ENCODE data around the gene PPT1. TPM values are rescaled to one million over a fixed set of nuclear protein-coding genes. Genes with fewer than 3 reads are reported as not detected.

PPT1 gene
- 10 to 100 TPM in 3 of 4 donors, 1 to 10 TPM in 1; 9.6 to 23.4 (median 11.6) TPM for total RNA-seq

DNA sequence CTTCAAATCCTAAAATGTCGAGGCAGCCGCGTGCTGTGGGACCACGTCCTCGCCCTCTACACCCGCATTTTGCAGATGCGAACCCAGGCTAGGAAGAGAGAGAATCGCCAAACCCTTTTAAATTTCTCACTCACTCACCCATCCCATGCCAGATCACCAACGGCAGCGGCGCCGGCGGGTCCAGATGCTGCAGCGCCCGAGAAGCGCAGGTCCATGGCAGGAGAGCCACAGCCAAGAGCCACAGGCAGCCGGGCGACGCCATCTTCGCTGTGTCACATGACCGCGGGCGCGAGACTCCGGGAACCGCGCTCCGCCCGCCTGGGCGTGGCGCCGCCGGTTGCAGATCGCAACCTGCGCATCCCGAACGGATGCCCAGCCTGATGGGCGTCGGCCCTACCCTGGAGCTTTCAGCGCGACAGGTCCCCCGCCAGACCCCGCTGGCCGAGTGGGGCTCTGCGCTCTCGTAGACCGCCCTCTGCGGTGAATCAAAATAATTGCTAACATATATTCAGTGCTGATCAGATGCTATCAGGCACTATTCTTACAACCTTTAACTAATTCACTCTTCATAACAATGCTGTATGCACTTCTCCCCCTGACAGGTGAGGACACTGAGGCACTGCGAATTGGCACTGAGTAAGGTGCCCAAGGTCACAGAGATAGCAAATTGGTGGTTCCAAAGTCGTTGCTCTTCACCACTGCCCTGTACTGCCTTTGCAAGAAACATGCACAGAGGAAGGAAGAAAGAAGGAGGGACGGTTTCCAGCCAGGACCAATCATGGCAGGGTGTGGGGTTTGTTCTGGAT lies at the start of gene PPT1:
Gene PPT1 (minus strand): TSS at position 276 of the 806 bp plus-strand sequence. CDS start 14 bp downstream, at position 262.
- TF ChIP-seq, protein P1, sequence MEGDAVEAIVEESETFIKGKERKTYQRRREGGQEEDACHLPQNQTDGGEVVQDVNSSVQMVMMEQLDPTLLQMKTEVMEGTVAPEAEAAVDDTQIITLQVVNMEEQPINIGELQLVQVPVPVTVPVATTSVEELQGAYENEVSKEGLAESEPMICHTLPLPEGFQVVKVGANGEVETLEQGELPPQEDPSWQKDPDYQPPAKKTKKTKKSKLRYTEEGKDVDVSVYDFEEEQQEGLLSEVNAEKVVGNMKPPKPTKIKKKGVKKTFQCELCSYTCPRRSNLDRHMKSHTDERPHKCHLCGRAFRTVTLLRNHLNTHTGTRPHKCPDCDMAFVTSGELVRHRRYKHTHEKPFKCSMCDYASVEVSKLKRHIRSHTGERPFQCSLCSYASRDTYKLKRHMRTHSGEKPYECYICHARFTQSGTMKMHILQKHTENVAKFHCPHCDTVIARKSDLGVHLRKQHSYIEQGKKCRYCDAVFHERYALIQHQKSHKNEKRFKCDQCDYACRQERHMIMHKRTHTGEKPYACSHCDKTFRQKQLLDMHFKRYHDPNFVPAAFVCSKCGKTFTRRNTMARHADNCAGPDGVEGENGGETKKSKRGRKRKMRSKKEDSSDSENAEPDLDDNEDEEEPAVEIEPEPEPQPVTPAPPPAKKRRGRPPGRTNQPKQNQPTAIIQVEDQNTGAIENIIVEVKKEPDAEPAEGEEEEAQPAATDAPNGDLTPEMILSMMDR (IDR thresholded peaks at IDR 0.05): peak in 1 of 6 experiments; percentile 24
- TF ChIP-seq POLR2A (IDR thresholded peaks at IDR 0.05): peak in 1 of 2 donors; percentile 21
- peak; percentile 83 to 91 (median 87) for DNase-seq
- H3K27me3 ChIP-seq: no peaks in the 10 kb centered on the region
- H3K27ac ChIP-seq: peak within 1 kb of the TSS; percentile 15 to 75 (median 60)
- H3K36me3 ChIP-seq: peaks cover 0 to under 1% (median 0%) of the 10 kb centered on the region in 3 donors
- peak within 1 kb of the TSS; percentile 55 to 85 (median 56) for H3K4me3 ChIP-seq
- H3K4me1 ChIP-seq: peaks cover 0 to 13% (median 0%) of the 10 kb centered on the region in 4 donors
- H3K9me3 ChIP-seq: no peaks in the 10 kb centered on the region

DNA sequence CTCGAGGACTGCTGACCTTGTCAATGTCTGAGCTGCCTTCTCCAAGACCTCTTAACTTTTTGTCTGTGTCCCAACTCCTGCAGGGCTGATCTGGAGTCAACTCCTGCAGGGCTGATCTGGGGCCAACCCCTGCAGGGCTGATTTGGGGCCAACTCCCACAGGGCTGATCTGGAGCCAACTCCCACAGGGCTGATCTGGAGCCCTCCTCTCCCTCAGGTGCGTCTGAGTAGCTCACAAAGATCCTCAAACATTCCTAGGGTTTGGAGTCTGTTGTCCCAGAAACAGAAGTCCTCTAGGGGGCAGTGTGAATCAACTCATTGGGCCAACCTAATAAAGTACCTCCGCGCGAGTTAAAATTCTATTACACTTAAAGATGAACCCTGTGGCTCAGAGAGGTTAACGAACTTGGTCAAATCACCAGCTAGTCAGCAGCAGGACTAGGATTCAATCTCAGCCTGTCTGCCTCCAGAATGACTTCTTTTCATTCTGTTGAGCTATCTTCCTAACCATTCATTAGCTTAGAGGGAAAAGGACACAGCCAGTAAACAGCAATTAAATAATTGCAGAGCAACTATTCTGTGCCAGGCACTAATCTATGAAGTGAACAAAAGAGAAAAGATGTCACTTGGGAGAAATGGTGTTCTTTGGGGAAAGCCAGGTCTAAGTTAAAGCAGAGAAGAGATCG lies 47.0 kb upstream of the PPT1 start:
- Histone ChIP-seq H3K27me3 (no peaks in the 10 kb centered on the region), H3K36me3 (no peaks in the 10 kb centered on the region), H3K9me3 (no peaks in the 10 kb centered on the region), H3K4me1 (no peaks in the 10 kb centered on the region), H3K4me3 (no peak overlapping the region), H3K27ac (no peak overlapping the region)
- no peak for TF ChIP-seq POLR2A (IDR thresholded peaks at IDR 0.05)
- TF ChIP-seq, protein P1 (IDR thresholded peaks at IDR 0.05): peak; percentile 66 to 81 (median 77)
- DNase-seq: peak; percentile 47 to 83 (median 69)

DNA sequence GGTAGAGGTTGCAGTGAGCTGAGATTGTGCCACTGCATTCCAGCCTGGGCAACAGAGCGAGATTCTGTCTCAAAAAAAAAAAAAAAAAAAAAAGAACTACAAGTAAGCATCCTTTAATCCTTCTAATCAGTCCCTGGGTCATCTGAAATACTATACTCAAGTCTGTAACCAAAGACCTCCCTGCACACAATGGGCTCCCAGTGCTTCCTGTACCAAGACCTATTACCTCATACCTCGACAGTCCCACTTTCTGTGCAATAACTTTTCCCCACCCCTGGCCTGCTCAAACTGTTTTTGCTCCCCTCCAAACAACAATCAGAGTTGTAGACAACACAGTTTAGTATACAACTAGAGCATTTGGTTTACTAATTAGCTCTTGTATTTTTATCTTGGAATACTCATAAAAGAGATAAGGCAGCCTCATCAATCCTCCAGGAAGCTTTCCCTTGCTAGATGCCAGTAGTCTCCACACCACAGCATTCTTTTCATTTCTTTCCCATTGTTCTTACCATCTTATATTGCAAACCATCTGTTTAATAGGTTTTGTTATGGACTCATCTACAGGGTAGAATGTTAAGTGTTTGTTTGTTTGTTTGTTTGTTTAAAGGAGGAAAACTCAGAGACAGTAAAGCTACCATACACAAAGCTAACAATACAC lies 45.0 kb upstream of the PPT1 start:
- DNase-seq: no peak
- no peak overlapping the region for H3K4me3 ChIP-seq
- H3K36me3 ChIP-seq: no peaks in the 10 kb centered on the region
- no peak overlapping the region for H3K27ac ChIP-seq
- no peak for TF ChIP-seq POLR2A (IDR thresholded peaks at IDR 0.05)
- TF ChIP-seq, protein P1 (IDR thresholded peaks at IDR 0.05): no peak
- H3K9me3 ChIP-seq: no peaks in the 10 kb centered on the region
- no peaks in the 10 kb centered on the region for H3K27me3 ChIP-seq
- no peaks in the 10 kb centered on the region for H3K4me1 ChIP-seq

DNA sequence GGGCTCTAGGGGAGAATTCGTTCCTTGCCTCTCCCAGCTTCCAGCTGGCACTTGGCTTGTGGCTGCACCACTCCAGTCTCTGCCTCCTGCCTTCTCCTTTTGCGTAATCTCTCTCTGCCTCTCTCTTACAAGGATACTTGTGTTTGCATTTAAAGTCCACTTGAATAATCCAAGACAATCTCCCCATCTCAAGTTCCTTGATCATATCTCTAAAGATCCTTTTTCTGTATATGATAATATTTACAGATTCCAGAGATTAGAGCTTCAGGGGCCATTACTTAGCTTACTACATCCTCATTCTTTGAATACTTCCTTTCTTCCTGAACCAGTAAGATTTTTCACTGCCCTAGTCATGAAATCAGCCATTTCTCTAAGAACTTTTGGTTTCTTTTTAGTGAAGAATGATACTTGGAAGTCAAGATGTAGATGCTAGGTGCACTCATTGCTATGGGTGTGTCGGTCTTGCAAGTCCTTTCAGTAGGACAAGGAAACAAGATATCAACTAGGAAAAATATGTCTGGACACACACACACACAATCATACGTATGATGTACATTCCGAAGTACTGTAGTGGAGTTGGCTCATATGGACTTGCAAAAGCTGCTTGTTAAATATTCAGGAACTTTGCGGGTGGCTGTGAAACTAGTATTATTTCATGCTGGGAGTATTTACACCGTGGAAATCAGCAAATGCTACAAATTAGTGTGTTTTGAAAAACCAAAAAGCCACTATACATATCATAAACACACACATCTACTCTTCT lies 43.3 kb upstream of the PPT1 start:
- TF ChIP-seq, protein P1 (IDR thresholded peaks at IDR 0.05): no peak
- TF ChIP-seq POLR2A (IDR thresholded peaks at IDR 0.05): no peak
- Histone ChIP-seq H3K27me3 (no peaks in the 10 kb centered on the region), H3K36me3 (no peaks in the 10 kb centered on the region), H3K4me1 (no peaks in the 10 kb centered on the region), H3K4me3 (no peak overlapping the region), H3K27ac (no peak overlapping the region), H3K9me3 (no peaks in the 10 kb centered on the region)
- no peak for DNase-seq

DNA sequence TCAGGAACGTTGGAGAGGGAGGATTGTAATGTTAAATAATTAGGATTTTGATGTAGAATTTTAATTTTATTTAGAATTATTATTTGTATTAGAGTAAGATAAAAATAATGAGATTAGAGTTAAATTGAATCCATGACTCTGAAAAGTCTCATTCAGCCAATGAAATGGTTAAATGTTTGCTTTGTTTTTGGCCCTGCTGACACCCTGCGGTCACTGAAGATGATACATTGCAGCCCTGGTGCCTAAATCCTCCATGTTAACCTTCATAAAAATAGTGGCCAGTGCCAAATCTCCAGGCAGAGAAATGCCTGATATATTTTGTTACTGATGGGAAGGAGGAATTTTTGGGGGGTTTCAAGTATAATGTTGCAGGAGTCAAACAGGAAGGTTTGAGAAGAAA lies 36.8 kb upstream of the PPT1 start:
- Histone ChIP-seq H3K9me3 (no peaks in the 10 kb centered on the region), H3K27me3 (no peaks in the 10 kb centered on the region), H3K27ac (no peak overlapping the region), H3K4me1 (no peaks in the 10 kb centered on the region), H3K36me3 (no peaks in the 10 kb centered on the region), H3K4me3 (no peak overlapping the region)
- no peak for DNase-seq
- TF ChIP-seq POLR2A (IDR thresholded peaks at IDR 0.05): no peak
- TF ChIP-seq, protein P1 (IDR thresholded peaks at IDR 0.05): no peak
